ENCODE measurements around the gene GALNT2. TPM values are rescaled to one million over a fixed set of nuclear protein-coding genes. Genes with fewer than 3 reads are reported as not detected.

The GALNT2 gene
- total and polyA plus RNA-seq, 12 donors, result 9.7 to 35.1 (median 25.8) TPM

GRCh38 chr1:230077436-230078213, 10.6 kb downstream of the GALNT2 start:
- no peaks in the 10 kb centered on the region for H3K27me3 ChIP-seq
- no peak for TF ChIP-seq CTCF (IDR thresholded peaks at IDR 0.05)
- WGBS, 2 donors, result 91 to 92% methylated on average over 12 of the region's 12 CpGs
- H3K27ac ChIP-seq, result no peak overlapping the region
- H3K4me1 ChIP-seq, result peaks cover 9 to 82% (median 33%) of the 10 kb centered on the region in 9 donors
- intact Hi-C loops (cut with DNase I), result loop anchor here in 1 of 10 donors (10.0 kb wide), 1 partner anchor 187 kb away; no protein-coding TSS in a partner anchor
- ATAC-seq (no peak), DNase-seq (no peak)
- H3K36me3 ChIP-seq, result peaks cover 0 to 20% (median 0%) of the 10 kb centered on the region in 9 donors
- no peak overlapping the region for H3K4me3 ChIP-seq
- no peaks in the 10 kb centered on the region for H3K9me3 ChIP-seq

GRCh38 chr1:230079199-230080024, 12.4 kb downstream of the GALNT2 start:
- peak in 1 of 8 donors; percentile 5 for ATAC-seq
- H3K4me3 ChIP-seq, result no peak overlapping the region
- H3K27ac ChIP-seq, result peak overlapping the region in 1 of 10 donors; percentile 1
- TF ChIP-seq CTCF (IDR thresholded peaks at IDR 0.05), result no peak
- 70 to 80% methylated on average over 10 of the region's 10 CpGs for WGBS, 2 donors
- intact Hi-C loops (cut with DNase I), result loop anchor here in 2 of 10 donors (10.0 kb wide), 2 partner anchors 185 to 415 kb away; no protein-coding TSS in a partner anchor
- no peaks in the 10 kb centered on the region for H3K9me3 ChIP-seq
- no peaks in the 10 kb centered on the region for H3K27me3 ChIP-seq
- H3K4me1 ChIP-seq, result peaks cover 6 to 76% (median 31%) of the 10 kb centered on the region in 9 donors
- peaks cover 0 to 20% (median 0%) of the 10 kb centered on the region in 9 donors for H3K36me3 ChIP-seq
- DNase-seq, result no peak

- peak overlapping the region in 2 of 10 donors; percentile 1 to 37 for H3K27ac ChIP-seq
- peaks cover 6 to 76% (median 43%) of the 10 kb centered on the region in 9 donors for H3K4me1 ChIP-seq
- intact Hi-C loops (cut with DNase I), result loop anchor here in 1 of 10 donors (10.0 kb wide), 1 partner anchor 416 kb away; no protein-coding TSS in a partner anchor
- no peak for TF ChIP-seq CTCF (IDR thresholded peaks at IDR 0.05)
- no peak overlapping the region for H3K4me3 ChIP-seq
- WGBS, 2 donors, result 49 to 63% methylated on average over 8 of the region's 8 CpGs
- no peaks in the 10 kb centered on the region for H3K9me3 ChIP-seq
- ATAC-seq (peak; percentile 64 to 95 (median 90)), DNase-seq (peak; percentile 57 to 62)
- peaks cover 0 to 20% (median 0%) of the 10 kb centered on the region in 9 donors for H3K36me3 ChIP-seq
- H3K27me3 ChIP-seq, result no peaks in the 10 kb centered on the region
Measured at GRCh38 chr1:230080822-230081221, 13.8 kb downstream of the GALNT2 start.

GRCh38 chr1:230081751-230082150, 14.7 kb downstream of the GALNT2 start:
- DNase-seq (no peak), ATAC-seq (no peak)
- Histone ChIP-seq H3K9me3 (no peaks in the 10 kb centered on the region), H3K4me3 (no peak overlapping the region), H3K27me3 (no peaks in the 10 kb centered on the region), H3K36me3 (peaks cover 0 to 12% (median 0%) of the 10 kb centered on the region in 9 donors), H3K27ac (no peak overlapping the region), H3K4me1 (peaks cover 11 to 79% (median 50%) of the 10 kb centered on the region in 9 donors)
- WGBS, 2 donors, result 90 to 94% methylated on average over 8 of the region's 8 CpGs
- TF ChIP-seq CTCF (IDR thresholded peaks at IDR 0.05), result no peak
- intact Hi-C loops (cut with DNase I), result loop anchor here in 1 of 10 donors (10.0 kb wide), 1 partner anchor 417 kb away; no protein-coding TSS in a partner anchor

All from heart right ventricle (tissue), 16 donors.